Measurements from ENCODE around the gene SHB. TPM values are rescaled to one million over a fixed set of nuclear protein-coding genes. Genes with fewer than 3 reads are reported as not detected.

The SHB gene
- total and polyA plus RNA-seq, 2 of the 8 experiments (the other 6 are each of a cell fraction or from before 2014, with no cell fraction given): 4.1 to 12.6 TPM

DNA sequence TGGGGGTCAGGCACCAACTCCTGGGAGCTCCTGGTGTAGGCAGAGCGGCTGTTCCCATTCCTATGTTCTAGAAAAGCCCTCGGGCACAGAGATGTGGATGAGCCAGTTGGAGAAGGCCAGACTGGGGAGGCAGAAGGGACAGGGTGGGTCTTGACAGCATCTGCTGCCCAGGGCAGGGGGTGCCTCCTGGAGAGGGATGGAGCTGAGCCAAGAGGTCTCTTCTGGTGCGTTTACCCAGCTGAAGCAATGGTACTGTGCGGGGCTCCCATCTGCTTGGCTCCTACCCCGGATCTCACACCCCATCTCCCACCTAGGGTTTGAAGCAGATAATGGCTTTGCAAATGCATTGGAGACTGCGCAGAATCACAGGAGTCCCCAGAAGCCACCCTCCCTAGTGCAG lies 41.3 kb downstream of the SHB start (continued):
- TF ChIP-seq TAF1 (IDR thresholded peaks at IDR 0.05; ENCODE audit: low read depth, low read length) (no peak), RBBP5 (IDR thresholded peaks at IDR 0.05; ENCODE audit: borderline replicate concordance, low read depth, low read length) (no peak), ZNF274 (IDR thresholded peaks at IDR 0.05; ENCODE audit: borderline replicate concordance, extremely low read depth, low read length) (no peak), TEAD4 (IDR thresholded peaks at IDR 0.05; ENCODE audit: low read depth, low read length) (no peak)
- TF ChIP-seq, protein P1, sequence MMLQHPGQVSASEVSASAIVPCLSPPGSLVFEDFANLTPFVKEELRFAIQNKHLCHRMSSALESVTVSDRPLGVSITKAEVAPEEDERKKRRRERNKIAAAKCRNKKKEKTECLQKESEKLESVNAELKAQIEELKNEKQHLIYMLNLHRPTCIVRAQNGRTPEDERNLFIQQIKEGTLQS (IDR thresholded peaks at IDR 0.05; ENCODE audit: insufficient read depth, low read depth, low read length): no peak
